Mesendoderm (in vitro differentiated cells): Measurements from ENCODE around the gene ECSCR.

Experiments
- DNase-seq: peaks from one replicate; pipeline ENCODE4 v3.0.0; 2013
- H2AK5ac ChIP-seq: 2 replicates; pipeline ENCODE4 v1.6.1; 2013; ENCODE audit warnings: low read length, inconsistent platforms
- H2BK120ac ChIP-seq: 2 replicates; pipeline ENCODE4 v1.6.1; 2013; ENCODE audit warnings: low read depth, mild to moderate bottlenecking, low read length, moderate library complexity, mixed read lengths
- H2BK15ac ChIP-seq: replicated peaks from 2 replicates; pipeline ENCODE4 v1.6.1; 2013; ENCODE audit warnings: low read depth, mild to moderate bottlenecking, moderate library complexity
- H2BK5ac ChIP-seq: 2 replicates; pipeline ENCODE4 v1.6.1; 2013; ENCODE audit warnings: low read length, inconsistent platforms
- H3K18ac ChIP-seq: 2 replicates; pipeline ENCODE4 v1.6.1; 2013; ENCODE audit warnings: mild to moderate bottlenecking, low read length, mixed read lengths
- H3K23ac ChIP-seq: one replicate; pipeline ENCODE4 v1.6.1; 2013; ENCODE audit warnings: low read length
- H3K27ac ChIP-seq: 2 replicates; pipeline ENCODE4 v1.5.1; 2013; ENCODE audit warnings: low read depth, mild to moderate bottlenecking, inconsistent platforms, low read length, moderate library complexity
- H3K27me3 ChIP-seq: 2 replicates; pipeline ENCODE4 v1.6.1; 2013; ENCODE audit warnings: low read length, control low read depth, mild to moderate bottlenecking, inconsistent platforms; ENCODE audit not compliant: insufficient read depth, poor library complexity
- H3K36me3 ChIP-seq: 2 replicates; pipeline ENCODE4 v1.6.1; 2013; ENCODE audit warnings: low read length, inconsistent platforms; ENCODE audit not compliant: control insufficient read depth, insufficient read depth
- H3K4ac ChIP-seq: one replicate; pipeline ENCODE4 v1.6.1; 2013; ENCODE audit warnings: low read depth, mild to moderate bottlenecking, low read length, moderate library complexity
- H3K4me1 ChIP-seq: 2 replicates; pipeline ENCODE4 v1.6.1; 2013; ENCODE audit warnings: low read depth, low read length, inconsistent platforms; ENCODE audit not compliant: control insufficient read depth
- H3K4me2 ChIP-seq: 2 replicates; pipeline ENCODE4 v1.6.1; 2013; ENCODE audit warnings: low read length
- H3K4me3 ChIP-seq: 2 replicates; pipeline ENCODE4 v1.5.1; 2013; ENCODE audit warnings: mild to moderate bottlenecking, low read length
- H3K56ac ChIP-seq: one replicate; pipeline ENCODE4 v1.6.1; 2013; ENCODE audit warnings: low read length
- H3K79me1 ChIP-seq: 2 replicates; pipeline ENCODE4 v1.6.1; 2013; ENCODE audit warnings: low read length, inconsistent platforms
- H3K79me2 ChIP-seq: 2 replicates; pipeline ENCODE4 v1.6.1; 2013; ENCODE audit warnings: mild to moderate bottlenecking, low read length; ENCODE audit not compliant: control insufficient read depth, insufficient read depth
- H3K9ac ChIP-seq: 2 replicates; pipeline ENCODE4 v1.6.1; 2013; ENCODE audit warnings: low read length, inconsistent platforms
- H4K5ac ChIP-seq: one replicate; pipeline ENCODE4 v1.6.1; 2013; ENCODE audit warnings: low read length
- H4K8ac ChIP-seq: one replicate; pipeline ENCODE4 v1.6.1; 2013; ENCODE audit warnings: low read depth, mild to moderate bottlenecking, control low read depth, low read length, moderate library complexity
- WGBS: extraction: QIAGEN DNeasy Blood & Tissue Kit; methylation state at CpG from one replicate; pipeline ENCODE4 v1.1.7; 2013; ENCODE audit warnings: low lambda C conversion rate, missing lambda C conversion rate; ENCODE audit not compliant: insufficient coverage; ENCODE audit errors: extremely low coverage; 5-methylcytosine and 5-hydroxymethylcytosine counted together

The ECSCR gene

GRCh38 chr5:139419226-139420192, 43.0 kb downstream of the ECSCR start:
- Histone ChIP-seq H3K23ac (no peak overlapping the region), H2AK5ac (no peak overlapping the region), H2BK15ac (no peak overlapping the region), H3K27me3 (no peaks in the 10 kb centered on the region), H3K56ac (no peak overlapping the region), H3K36me3 (no peaks in the 10 kb centered on the region), H3K4ac (no peak overlapping the region), H2BK5ac (no peak overlapping the region), H4K8ac (no peak overlapping the region), H3K18ac (no peak overlapping the region), H4K5ac (no peak overlapping the region), H3K4me3 (no peak overlapping the region), H3K4me1 (no peaks in the 10 kb centered on the region), H3K9ac (no peak overlapping the region), H3K27ac (no peak overlapping the region), H2BK120ac (no peak overlapping the region), H3K4me2 (no peak overlapping the region), H3K79me2 (no peaks in the 10 kb centered on the region), H3K79me1 (no peaks in the 10 kb centered on the region)
- no CpG with 5 or more reads among the region's 9 CpGs for WGBS
- DNase-seq, result peak; percentile 31

DNA sequence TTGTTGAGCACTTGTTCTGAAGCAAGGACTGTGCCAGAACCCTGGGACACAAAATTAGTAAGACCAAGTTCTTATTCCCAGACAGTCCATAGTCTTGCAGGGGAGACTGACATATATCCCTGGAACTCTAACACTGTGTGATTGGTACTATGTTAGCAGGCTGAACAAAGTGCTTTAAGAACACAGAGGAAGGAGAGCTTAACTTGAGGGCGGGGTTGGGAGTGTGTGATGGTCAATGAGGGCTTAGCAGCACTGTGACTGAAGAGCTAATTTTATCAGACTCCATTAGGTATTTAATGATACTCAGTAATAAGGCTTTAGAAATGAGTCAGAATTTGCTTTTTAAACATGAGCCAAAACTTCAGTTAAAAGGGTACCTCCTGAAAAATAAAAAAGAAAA, 43.8 kb downstream of the ECSCR start:
- H3K79me1 ChIP-seq, result no peaks in the 10 kb centered on the region
- no peak overlapping the region for H4K5ac ChIP-seq
- no peaks in the 10 kb centered on the region for H3K36me3 ChIP-seq
- no peak overlapping the region for H3K4me2 ChIP-seq
- H3K4me3 ChIP-seq, result no peak overlapping the region
- no peak overlapping the region for H3K23ac ChIP-seq
- no peak overlapping the region for H3K56ac ChIP-seq
- no CpG with 5 or more reads among the region's 1 CpG for WGBS
- no peak overlapping the region for H2BK15ac ChIP-seq
- no peak overlapping the region for H3K9ac ChIP-seq
- no peaks in the 10 kb centered on the region for H3K27me3 ChIP-seq
- H3K4ac ChIP-seq, result no peak overlapping the region
- no peak overlapping the region for H2BK5ac ChIP-seq
- DNase-seq, result no peak
- H2AK5ac ChIP-seq, result no peak overlapping the region
- no peak overlapping the region for H2BK120ac ChIP-seq
- H4K8ac ChIP-seq, result no peak overlapping the region
- no peak overlapping the region for H3K27ac ChIP-seq
- no peaks in the 10 kb centered on the region for H3K4me1 ChIP-seq
- H3K79me2 ChIP-seq, result no peaks in the 10 kb centered on the region
- no peak overlapping the region for H3K18ac ChIP-seq

DNA sequence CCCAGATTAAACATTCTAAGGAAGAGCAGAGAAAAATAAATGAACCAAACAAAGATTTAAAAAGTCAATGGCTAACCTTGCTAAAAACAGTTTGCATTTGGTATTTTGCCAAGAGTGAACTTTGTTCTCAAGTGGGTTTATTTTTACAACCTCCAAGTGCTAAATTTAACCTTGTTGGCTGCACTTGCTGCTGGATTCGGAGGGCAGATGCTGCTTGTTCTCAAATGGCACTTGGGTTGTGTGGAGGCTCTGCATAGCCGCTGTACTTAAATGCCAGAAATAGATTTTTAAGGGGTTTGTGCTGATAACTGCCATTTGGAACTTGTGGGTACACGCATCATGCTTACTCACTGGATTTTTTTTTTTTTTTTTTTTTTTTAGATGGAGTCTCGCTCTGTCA, 45.3 kb downstream of the ECSCR start:
- Histone ChIP-seq H3K27ac (no peak overlapping the region), H3K79me1 (no peaks in the 10 kb centered on the region), H4K5ac (no peak overlapping the region), H3K56ac (no peak overlapping the region), H3K4me1 (no peaks in the 10 kb centered on the region), H4K8ac (no peak overlapping the region), H2AK5ac (no peak overlapping the region), H3K4ac (no peak overlapping the region), H3K79me2 (no peaks in the 10 kb centered on the region), H3K9ac (no peak overlapping the region), H2BK120ac (no peak overlapping the region), H3K27me3 (no peaks in the 10 kb centered on the region), H3K4me2 (no peak overlapping the region), H3K23ac (no peak overlapping the region), H3K36me3 (peaks cover 2% of the 10 kb centered on the region), H2BK15ac (no peak overlapping the region), H2BK5ac (no peak overlapping the region), H3K18ac (no peak overlapping the region), H3K4me3 (no peak overlapping the region)
- DNase-seq, result no peak
- WGBS, result no CpG with 5 or more reads among the region's 4 CpGs

- no peaks in the 10 kb centered on the region for H3K4me1 ChIP-seq
- no peaks in the 10 kb centered on the region for H3K27me3 ChIP-seq
- no peak overlapping the region for H3K18ac ChIP-seq
- no peak overlapping the region for H4K5ac ChIP-seq
- WGBS, result no CpG with 5 or more reads among the region's 9 CpGs
- H4K8ac ChIP-seq, result no peak overlapping the region
- H2BK120ac ChIP-seq, result no peak overlapping the region
- H3K4ac ChIP-seq, result no peak overlapping the region
- no peaks in the 10 kb centered on the region for H3K79me2 ChIP-seq
- H3K56ac ChIP-seq, result no peak overlapping the region
- H3K4me3 ChIP-seq, result no peak overlapping the region
- H3K27ac ChIP-seq, result no peak overlapping the region
- H2BK15ac ChIP-seq, result no peak overlapping the region
- H3K79me1 ChIP-seq, result no peaks in the 10 kb centered on the region
- H2BK5ac ChIP-seq, result no peak overlapping the region
- H3K36me3 ChIP-seq, result peaks cover 2% of the 10 kb centered on the region
- H2AK5ac ChIP-seq, result no peak overlapping the region
- H3K23ac ChIP-seq, result no peak overlapping the region
- H3K9ac ChIP-seq, result no peak overlapping the region
- DNase-seq, result no peak
- no peak overlapping the region for H3K4me2 ChIP-seq
Observed at GRCh38 chr5:139416651-139417050, 45.9 kb downstream of the ECSCR start.

- Histone ChIP-seq H3K27ac (no peak overlapping the region), H3K4me1 (no peaks in the 10 kb centered on the region), H2BK120ac (no peak overlapping the region), H4K5ac (no peak overlapping the region), H3K18ac (no peak overlapping the region), H3K4me3 (no peak overlapping the region), H3K79me1 (no peaks in the 10 kb centered on the region), H3K27me3 (no peaks in the 10 kb centered on the region), H2BK5ac (no peak overlapping the region), H3K9ac (no peak overlapping the region), H3K4me2 (no peak overlapping the region), H3K4ac (no peak overlapping the region), H2AK5ac (no peak overlapping the region), H3K79me2 (no peaks in the 10 kb centered on the region), H3K36me3 (peaks cover 2% of the 10 kb centered on the region), H2BK15ac (no peak overlapping the region), H3K56ac (no peak overlapping the region), H4K8ac (no peak overlapping the region), H3K23ac (no peak overlapping the region)
- no peak for DNase-seq
Observed at GRCh38 chr5:139415869-139416268, 46.7 kb downstream of the ECSCR start.
